Activated CD4-positive, CD25-positive, alpha-beta regulatory T cell treated with anti-CD3 and anti-CD28 coated beads, Interleukin-2, amount 50 U/mL, for 72 hours (primary cell): ENCODE data around the gene FMN2.

Experiments
- DNase-seq: peaks from one replicate; pipeline ENCODE4 v3.0.0; 2021

FMN2 gene

DNA sequence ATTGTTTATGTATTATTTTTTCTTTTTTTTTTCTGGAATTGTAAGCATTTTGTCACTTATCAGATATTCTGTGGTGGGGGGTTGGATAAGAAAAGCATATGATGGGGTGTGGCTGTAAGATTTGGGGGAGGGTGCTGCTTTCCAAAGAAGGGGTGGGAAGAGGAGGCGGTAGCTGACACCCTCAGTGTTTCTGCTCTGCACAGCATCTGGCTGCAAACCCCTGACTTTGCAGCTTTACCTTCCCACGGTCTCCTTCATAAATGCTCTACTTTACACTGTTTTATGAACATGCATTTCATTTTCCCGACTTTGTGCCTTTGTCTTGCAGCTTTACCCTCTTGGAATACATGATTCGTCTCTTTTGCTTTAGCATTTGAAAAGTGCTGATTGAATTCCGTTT lies 7.6 kb downstream of the FMN2 start:
- DNase-seq = no peak

DNA sequence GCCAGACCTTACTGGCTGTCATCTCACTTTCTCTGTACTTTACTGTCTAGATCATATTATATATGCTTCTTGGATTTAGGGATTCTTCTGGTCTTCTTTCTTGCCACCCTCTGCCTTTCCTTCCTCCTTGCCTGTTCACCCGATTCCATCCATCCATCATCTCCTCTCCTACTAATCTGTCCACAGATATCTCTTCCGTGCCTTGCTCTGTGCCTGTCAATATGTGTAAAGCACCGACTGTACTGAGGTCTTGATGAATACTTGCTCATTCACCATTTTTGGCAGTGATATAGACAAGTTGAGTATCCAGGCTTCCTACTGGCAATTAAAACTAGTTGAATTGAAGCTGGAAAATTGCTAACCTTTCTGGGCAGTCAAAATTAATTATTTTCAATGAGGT lies 8.1 kb downstream of the FMN2 start:
- DNase-seq = no peak

DNA sequence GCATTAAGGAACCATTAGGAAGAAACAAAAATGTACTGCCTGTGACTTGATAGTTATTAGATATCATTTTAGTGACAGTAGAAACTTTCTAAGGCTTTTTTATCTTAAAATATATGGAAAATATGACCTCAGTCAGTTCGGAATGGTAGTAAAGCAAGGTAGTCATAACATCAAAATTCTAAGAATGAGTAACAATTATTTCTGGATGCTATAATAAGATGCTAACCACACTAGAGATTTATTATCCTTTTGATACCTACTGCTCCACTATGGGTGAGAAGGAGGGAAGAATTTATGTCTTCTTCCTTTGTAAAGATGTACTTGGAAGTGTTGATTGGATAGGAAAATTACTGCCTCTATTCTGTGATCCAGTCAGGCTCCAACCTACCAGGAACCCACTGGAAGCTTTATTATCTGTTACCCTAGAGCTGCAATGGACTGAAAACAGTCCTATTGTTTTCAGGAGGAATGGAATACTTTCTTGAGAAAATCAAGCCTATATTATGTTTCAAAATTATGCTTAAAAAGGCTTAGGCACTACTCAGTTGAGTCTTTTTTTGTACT lies 8.8 kb downstream of the FMN2 start:
- no peak for DNase-seq

GRCh38 chr1:240101306-240101705 lies 9.6 kb downstream of the FMN2 start:
- no peak for DNase-seq

DNA sequence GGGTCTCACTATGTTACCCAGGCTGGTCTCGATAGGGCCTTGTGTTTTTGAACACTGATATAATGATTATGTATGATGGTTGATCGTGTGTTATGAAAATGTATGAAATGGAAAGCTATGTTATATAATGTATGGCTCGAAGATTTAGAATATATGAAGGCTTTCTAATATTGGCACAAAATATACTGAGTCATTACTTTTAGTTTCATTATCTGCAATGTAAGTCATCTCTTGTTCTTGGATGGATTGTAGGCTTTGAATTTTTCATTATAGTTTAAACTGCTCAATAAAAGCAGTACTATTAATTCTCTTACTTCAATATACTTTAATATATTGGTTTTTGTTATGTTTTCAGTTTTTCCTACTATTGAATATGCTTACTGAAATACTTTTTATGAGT lies 10.1 kb downstream of the FMN2 start:
- DNase-seq = no peak

- no peak for DNase-seq
These were observed 13.0 kb downstream of the FMN2 start for GRCh38 chr1:240104672-240105071.

- no peak for DNase-seq
These were observed 15.5 kb downstream of the FMN2 start for GRCh38 chr1:240107058-240107684.

GRCh38 chr1:240109130-240109529 lies 17.4 kb downstream of the FMN2 start:
- DNase-seq = no peak

- DNase-seq = no peak
These were observed 18.4 kb downstream of the FMN2 start for GRCh38 chr1:240109920-240110636.

- DNase-seq = no peak
These were observed 19.9 kb downstream of the FMN2 start for GRCh38 chr1:240111558-240111957.

DNA sequence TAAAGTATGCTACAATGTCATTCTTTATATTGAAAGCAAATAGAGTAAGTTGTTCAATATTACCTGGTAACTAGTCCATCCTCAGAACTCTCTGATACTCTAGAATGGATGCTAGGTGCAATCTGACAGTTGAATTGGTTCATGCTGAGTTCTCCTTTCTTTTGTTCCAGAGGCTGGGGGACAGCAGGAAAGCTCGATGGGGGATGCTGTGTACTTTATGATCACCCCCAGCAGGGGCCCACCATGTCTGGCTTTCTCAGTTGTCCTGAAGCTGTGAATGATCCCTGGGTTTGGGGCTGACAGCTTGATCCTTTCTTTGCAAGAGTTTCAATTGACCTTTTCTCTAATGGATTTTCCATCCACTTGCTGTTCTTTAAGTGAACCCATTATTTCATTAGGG lies 22.5 kb downstream of the FMN2 start:
- no peak for DNase-seq

GRCh38 chr1:240115831-240116230 lies 24.1 kb downstream of the FMN2 start:
- DNase-seq = no peak

DNA sequence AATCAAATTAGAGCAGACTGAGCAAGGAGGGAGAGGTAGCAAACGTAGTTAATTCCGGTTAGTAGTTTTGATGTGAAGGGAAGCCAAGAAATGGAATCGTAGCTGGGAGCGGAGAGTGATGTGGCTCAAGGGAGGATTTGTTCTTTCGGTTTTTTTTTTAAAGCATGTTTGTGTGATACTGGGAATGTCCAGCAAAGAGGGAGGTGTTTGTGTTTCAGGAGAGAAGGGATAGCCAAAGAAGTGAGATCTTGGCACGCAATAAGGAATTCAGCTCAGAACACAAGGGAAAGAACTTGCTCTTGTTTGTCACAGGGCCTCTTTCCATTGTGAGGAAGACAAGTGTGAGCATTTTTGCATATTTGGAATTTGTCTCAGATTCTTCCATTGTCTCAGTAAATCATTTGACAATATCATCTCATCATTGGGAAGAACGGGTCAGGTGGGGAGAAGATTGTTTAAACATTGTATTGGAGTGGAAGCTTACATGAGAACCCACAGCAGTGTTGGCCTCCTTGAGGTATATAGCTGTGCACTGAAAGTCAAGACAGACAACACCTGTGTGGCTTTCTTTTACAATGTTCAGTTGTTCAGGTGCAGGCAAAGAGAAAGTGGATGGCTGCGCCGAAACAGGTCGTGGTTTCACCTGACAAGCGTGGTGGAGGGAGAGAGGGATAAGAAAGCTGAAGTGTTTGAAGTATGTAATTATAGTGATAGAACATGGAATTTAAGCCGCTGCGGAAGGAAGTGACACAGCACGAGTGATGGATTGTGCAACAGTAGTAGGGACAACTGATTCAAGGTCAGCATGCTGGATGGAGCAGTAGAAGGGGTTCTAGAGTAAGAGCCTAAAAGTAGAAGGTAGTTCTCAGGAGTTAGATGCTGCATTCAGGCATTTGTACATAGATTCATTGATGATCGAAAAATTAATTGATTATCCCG lies 25.4 kb downstream of the FMN2 start:
- no peak for DNase-seq

DNA sequence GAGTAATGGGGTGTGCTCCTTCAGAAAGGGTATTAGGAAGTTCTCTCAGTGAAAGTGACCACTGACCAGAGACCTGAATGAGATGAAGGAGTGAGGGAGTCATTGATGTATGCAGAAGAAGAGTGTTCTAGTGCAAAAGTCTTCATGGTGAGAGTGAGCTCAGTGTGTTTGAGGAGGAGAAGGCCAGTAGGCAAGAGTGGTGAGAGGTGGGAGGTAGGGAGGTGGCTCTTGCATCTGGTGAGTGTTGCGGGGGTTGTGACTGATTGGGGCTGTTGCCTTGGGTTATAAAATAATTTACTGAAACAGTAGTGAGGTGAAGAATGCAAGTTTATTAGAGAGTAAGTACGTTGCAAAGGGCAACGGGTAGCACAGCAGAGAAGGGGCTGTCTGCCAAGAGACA lies 26.2 kb downstream of the FMN2 start:
- DNase-seq = no peak

GRCh38 chr1:240122639-240123613 lies 31.2 kb downstream of the FMN2 start:
- DNase-seq = no peak

DNA sequence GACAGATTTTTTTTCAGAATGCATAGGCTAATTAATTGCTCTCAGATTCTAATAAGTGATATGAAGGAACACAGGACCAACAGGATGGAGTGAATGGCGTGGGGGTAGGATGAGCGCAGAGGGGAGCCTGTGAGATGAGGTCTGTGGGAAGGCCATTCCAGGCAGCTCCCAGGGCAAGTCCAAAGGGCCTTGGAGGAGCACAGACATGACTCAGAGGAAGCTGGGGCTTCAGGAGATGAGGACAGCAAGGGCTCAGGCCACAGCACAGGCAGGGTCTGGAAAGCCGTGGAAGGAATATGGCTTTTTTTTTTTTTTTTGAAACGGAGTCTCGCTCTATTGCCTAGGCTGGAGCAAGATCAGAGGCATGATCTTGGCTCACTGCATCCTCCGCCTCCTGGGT lies 35.1 kb downstream of the FMN2 start:
- no peak for DNase-seq

GRCh38 chr1:240128366-240128765 lies 36.7 kb downstream of the FMN2 start:
- no peak for DNase-seq

DNA sequence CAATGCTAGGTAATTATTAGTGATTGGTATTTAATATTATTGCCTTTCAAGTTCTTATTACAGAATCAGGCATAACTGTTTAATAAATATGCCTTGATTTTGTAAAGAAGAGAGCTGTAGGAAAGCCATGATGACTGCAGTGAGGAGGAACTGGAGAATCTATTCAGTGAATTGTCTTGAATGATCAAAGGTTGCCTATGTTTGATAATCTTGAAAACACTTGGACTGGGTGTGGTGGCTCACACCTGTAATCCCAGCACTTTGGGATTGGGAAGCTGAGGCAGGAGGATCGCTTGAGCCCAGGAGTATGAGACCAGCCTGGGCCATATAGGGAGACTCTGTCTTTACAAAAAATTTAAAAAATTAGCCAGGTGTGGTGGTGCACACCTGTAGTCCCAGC lies 42.4 kb downstream of the FMN2 start:
- no peak for DNase-seq

- no peak for DNase-seq
These were observed 42.9 kb downstream of the FMN2 start for GRCh38 chr1:240134596-240134995.

GRCh38 chr1:240136402-240136801 lies 44.7 kb downstream of the FMN2 start:
- DNase-seq = no peak

GRCh38 chr1:240138867-240139266 lies 47.2 kb downstream of the FMN2 start:
- no peak for DNase-seq

GRCh38 chr1:240139511-240139910 lies 47.8 kb downstream of the FMN2 start:
- DNase-seq = no peak
